Osteoblast (primary cell): ENCODE measurements around the gene OPTN. TPM values are rescaled to one million over a fixed set of nuclear protein-coding genes. Genes with fewer than 3 reads are reported as not detected.
A peak's percentile ranks its signal among the peaks of the same experiment; 100 is the strongest.

ENCODE experiments used
- DNase-seq: peaks from one replicate; pipeline ENCODE4 v3.0.0; 2011; ENCODE audit warnings: low spot score, mixed read lengths; ENCODE audit not compliant: insufficient read length; ENCODE audit errors: missing footprints
- H2AFZ ChIP-seq: 2 replicates; pipeline ENCODE4 v1.6.0; 2011; ENCODE audit warnings: mild to moderate bottlenecking, low read length
- H3K27ac ChIP-seq: 2 replicates; pipeline ENCODE4 v1.5.1; 2011; ENCODE audit warnings: mild to moderate bottlenecking, low read depth, low read length, moderate library complexity
- H3K27me3 ChIP-seq: 2 replicates; pipeline ENCODE4 v1.6.0; 2012; ENCODE audit warnings: mild to moderate bottlenecking, control low read depth, inconsistent platforms, low read length, moderate library complexity; ENCODE audit not compliant: insufficient read depth
- H3K36me3 ChIP-seq: 2 replicates; pipeline ENCODE4 v1.5.1; 2011; ENCODE audit warnings: mild to moderate bottlenecking, low read length, control low read depth, moderate library complexity; ENCODE audit not compliant: insufficient read depth
- H3K4me1 ChIP-seq: 2 replicates; pipeline ENCODE4 v1.5.1; 2011; ENCODE audit warnings: mild to moderate bottlenecking, low read length, control low read depth, moderate library complexity; ENCODE audit not compliant: insufficient read depth
- H3K4me2 ChIP-seq: 2 replicates; pipeline ENCODE4 v1.6.0; 2011; ENCODE audit warnings: mild to moderate bottlenecking, low read length; ENCODE audit not compliant: insufficient read depth
- H3K4me3 ChIP-seq: fragments of 200-600 bp; sonication (generic); 3 replicates; pipeline ENCODE4 v1.5.1; 2012; ENCODE audit warnings: mild to moderate bottlenecking, low read length, inconsistent platforms; ENCODE audit not compliant: insufficient read depth
- H3K79me2 ChIP-seq: 2 replicates; pipeline ENCODE4 v1.6.0; 2012; ENCODE audit warnings: mild to moderate bottlenecking, low read length, control low read depth, inconsistent platforms; ENCODE audit not compliant: insufficient read depth
- H3K9me3 ChIP-seq: 2 replicates; pipeline ENCODE4 v1.5.1; 2011; ENCODE audit warnings: low read depth, low read length, control low read depth
- H4K20me1 ChIP-seq: 2 replicates; pipeline ENCODE4 v1.6.0; 2012; ENCODE audit warnings: mild to moderate bottlenecking, low read length, control low read depth; ENCODE audit not compliant: insufficient read depth
- total RNA-seq: library from RNA; depleted of rRNA; stranded (reverse); fragments of >200 nt; gene quantifications from 2 replicates; pipeline ENCODE4 v1.2.3, GENCODE V29; 2012
- TF ChIP-seq, protein P1 (sequence below): IDR thresholded peaks from 2 replicates; pipeline ENCODE4 v1.5.1; 2011; ENCODE audit warnings: mild to moderate bottlenecking, low read depth, low read length, moderate library complexity; ENCODE audit errors: extremely low read depth

The OPTN gene
- total RNA-seq, 1 donor, result 140 TPM

DNA sequence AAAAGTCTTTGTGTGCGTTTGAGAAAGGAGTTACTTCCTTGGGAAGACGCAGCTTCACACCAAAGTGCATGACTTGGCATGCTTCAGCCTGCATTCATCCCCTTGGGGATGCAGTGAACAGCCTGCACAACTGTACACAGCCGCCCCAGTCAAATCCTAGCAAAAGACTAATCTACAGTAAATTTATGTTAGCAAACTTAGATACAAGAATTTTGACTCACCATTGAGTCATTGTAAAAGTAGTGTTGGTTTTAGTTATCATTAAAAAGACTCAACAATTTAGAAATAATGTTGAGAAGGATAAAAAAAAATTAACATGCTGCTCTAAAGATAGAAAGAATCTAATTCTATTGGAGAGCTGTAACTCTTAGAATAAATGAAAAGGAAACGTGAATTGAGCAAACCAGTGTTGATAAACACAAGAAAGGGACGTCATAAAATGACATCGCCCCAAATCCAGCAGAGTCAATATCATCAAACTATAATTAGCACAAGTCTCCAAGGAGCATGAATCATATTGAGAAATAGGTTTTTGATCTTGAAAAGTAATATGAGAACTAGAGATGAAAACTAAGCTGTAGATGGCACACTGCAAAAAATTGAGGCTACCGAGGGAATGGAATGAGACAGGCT, 11.9 kb upstream of the OPTN start:
- no peaks in the 10 kb centered on the region for H3K36me3 ChIP-seq
- peak overlapping the region; percentile 88 for H3K27ac ChIP-seq
- no peaks in the 10 kb centered on the region for H3K79me2 ChIP-seq
- no peaks in the 10 kb centered on the region for H3K27me3 ChIP-seq
- peak; percentile 71 for DNase-seq
- peaks cover 10% of the 10 kb centered on the region for H3K9me3 ChIP-seq
- no peaks in the 10 kb centered on the region for H4K20me1 ChIP-seq
- TF ChIP-seq, protein P1, sequence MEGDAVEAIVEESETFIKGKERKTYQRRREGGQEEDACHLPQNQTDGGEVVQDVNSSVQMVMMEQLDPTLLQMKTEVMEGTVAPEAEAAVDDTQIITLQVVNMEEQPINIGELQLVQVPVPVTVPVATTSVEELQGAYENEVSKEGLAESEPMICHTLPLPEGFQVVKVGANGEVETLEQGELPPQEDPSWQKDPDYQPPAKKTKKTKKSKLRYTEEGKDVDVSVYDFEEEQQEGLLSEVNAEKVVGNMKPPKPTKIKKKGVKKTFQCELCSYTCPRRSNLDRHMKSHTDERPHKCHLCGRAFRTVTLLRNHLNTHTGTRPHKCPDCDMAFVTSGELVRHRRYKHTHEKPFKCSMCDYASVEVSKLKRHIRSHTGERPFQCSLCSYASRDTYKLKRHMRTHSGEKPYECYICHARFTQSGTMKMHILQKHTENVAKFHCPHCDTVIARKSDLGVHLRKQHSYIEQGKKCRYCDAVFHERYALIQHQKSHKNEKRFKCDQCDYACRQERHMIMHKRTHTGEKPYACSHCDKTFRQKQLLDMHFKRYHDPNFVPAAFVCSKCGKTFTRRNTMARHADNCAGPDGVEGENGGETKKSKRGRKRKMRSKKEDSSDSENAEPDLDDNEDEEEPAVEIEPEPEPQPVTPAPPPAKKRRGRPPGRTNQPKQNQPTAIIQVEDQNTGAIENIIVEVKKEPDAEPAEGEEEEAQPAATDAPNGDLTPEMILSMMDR, result no peak
- peak overlapping the region; percentile 79 for H3K4me2 ChIP-seq
- H3K4me3 ChIP-seq, result peak overlapping the region; percentile 32
- no peak overlapping the region for H2AFZ ChIP-seq
- peaks cover 44% of the 10 kb centered on the region for H3K4me1 ChIP-seq

GRCh38 chr10:13089345-13089744, 10.6 kb upstream of the OPTN start:
- H3K79me2 ChIP-seq, result no peaks in the 10 kb centered on the region
- H3K4me3 ChIP-seq, result no peak overlapping the region
- H4K20me1 ChIP-seq, result no peaks in the 10 kb centered on the region
- no peak overlapping the region for H3K27ac ChIP-seq
- TF ChIP-seq, protein P1, result no peak
- no peak for DNase-seq
- peaks cover 44% of the 10 kb centered on the region for H3K4me1 ChIP-seq
- peaks cover 10% of the 10 kb centered on the region for H3K9me3 ChIP-seq
- H3K36me3 ChIP-seq, result no peaks in the 10 kb centered on the region
- no peak overlapping the region for H3K4me2 ChIP-seq
- no peak overlapping the region for H2AFZ ChIP-seq
- no peaks in the 10 kb centered on the region for H3K27me3 ChIP-seq

- Histone ChIP-seq H3K9me3 (peaks cover under 1% of the 10 kb centered on the region), H3K4me2 (no peak overlapping the region), H3K4me3 (no peak overlapping the region), H4K20me1 (no peaks in the 10 kb centered on the region), H3K27me3 (no peaks in the 10 kb centered on the region), H3K4me1 (peaks cover 50% of the 10 kb centered on the region), H3K36me3 (no peaks in the 10 kb centered on the region), H3K79me2 (no peaks in the 10 kb centered on the region), H2AFZ (no peak overlapping the region), H3K27ac (no peak overlapping the region)
- TF ChIP-seq, protein P1, result no peak
- no peak for DNase-seq
Observed at GRCh38 chr10:13090289-13090688, 9.7 kb upstream of the OPTN start.

- DNase-seq, result no peak
- Histone ChIP-seq H3K4me3 (no peak overlapping the region), H3K36me3 (no peaks in the 10 kb centered on the region), H4K20me1 (no peaks in the 10 kb centered on the region), H3K4me1 (peaks cover 41% of the 10 kb centered on the region), H2AFZ (no peak overlapping the region), H3K4me2 (no peak overlapping the region), H3K27ac (peak overlapping the region; percentile 52), H3K79me2 (no peaks in the 10 kb centered on the region), H3K9me3 (no peaks in the 10 kb centered on the region), H3K27me3 (no peaks in the 10 kb centered on the region)
- TF ChIP-seq, protein P1, result no peak
Observed at GRCh38 chr10:13091801-13092200, 8.2 kb upstream of the OPTN start.
